ENCODE measurements around the gene EIF2S3B. TPM values are rescaled to one million over a fixed set of nuclear protein-coding genes. Genes with fewer than 3 reads are reported as not detected.
"Not testable (repeated sequence)": the region's sequence is repeated elsewhere in the genome, so short reads cannot be mapped to it uniquely, and the experiment has no call there.

EIF2S3B gene
- total RNA-seq, 1 experiment from 2014 or later, result 0.73 TPM

GRCh38 chr12:10466311-10466710, 39.4 kb upstream of the EIF2S3B start:
- Histone ChIP-seq H3K9me3 (peaks cover 7% of the 10 kb centered on the region), H3K27me3 (replicated peaks; ENCODE audit: control insufficient read depth, insufficient read depth, low read length) (no peaks in the 10 kb centered on the region), H3K36me3 (ENCODE audit: control insufficient read depth, insufficient read depth, low read length) (no peaks in the 10 kb centered on the region), H3K4me3 (ENCODE audit: low read depth, low read length) (no peak overlapping the region), H3K4me1 (no peaks in the 10 kb centered on the region)
- ChIA-PET CTCF (no interaction called here), POLR2A (no interaction called here)
- no peaks in the 10 kb centered on the region for H3K4me1 Mint-ChIP-seq (ENCODE audit: low read depth, unreplicated experiment)
- H3K9me3 Mint-ChIP-seq (ENCODE audit: unreplicated experiment), result no peaks in the 10 kb centered on the region
- no peak overlapping the region for H3K27ac Mint-ChIP-seq (ENCODE audit: unreplicated experiment)
- H3K4me3 Mint-ChIP-seq (ENCODE audit: unreplicated experiment), result no peak overlapping the region
- no peak for DNase-seq
- intact Hi-C loops (cut with micrococcal nuclease; ENCODE audit: unreplicated experiment), result no loop called here
- BruUV-seq (replicated peaks), result no TSS peak
- no peak for TF ChIP-seq CTCF (IDR thresholded peaks at IDR 0.05; ENCODE audit: insufficient read depth in 1 of 2, low read depth in 1 of 2, low read length in 1 of 2, severe bottlenecking in 1 of 2, unreplicated experiment in 1 of 2)
- H3K36me3 Mint-ChIP-seq (ENCODE audit: insufficient read depth, unreplicated experiment), result no peaks in the 10 kb centered on the region
- H3K27me3 Mint-ChIP-seq (ENCODE audit: insufficient read depth, unreplicated experiment), result peaks cover 23% of the 10 kb centered on the region

- intact Hi-C loops (cut with micrococcal nuclease; ENCODE audit: unreplicated experiment), result no loop called here
- ChIA-PET CTCF (no interaction called here), POLR2A (no interaction called here)
- Histone ChIP-seq H3K4me3 (ENCODE audit: low read depth, low read length) (no peak overlapping the region), H3K36me3 (ENCODE audit: control insufficient read depth, insufficient read depth, low read length) (no peaks in the 10 kb centered on the region), H3K9me3 (no peaks in the 10 kb centered on the region), H3K27me3 (replicated peaks; ENCODE audit: control insufficient read depth, insufficient read depth, low read length) (no peaks in the 10 kb centered on the region), H3K4me1 (no peaks in the 10 kb centered on the region)
- TF ChIP-seq CTCF (IDR thresholded peaks at IDR 0.05; ENCODE audit: insufficient read depth in 1 of 2, low read depth in 1 of 2, low read length in 1 of 2, severe bottlenecking in 1 of 2, unreplicated experiment in 1 of 2), result no peak
- DNase-seq, result no peak
- H3K4me1 Mint-ChIP-seq (ENCODE audit: low read depth, unreplicated experiment), result no peaks in the 10 kb centered on the region
- peaks cover 13% of the 10 kb centered on the region for H3K27me3 Mint-ChIP-seq (ENCODE audit: insufficient read depth, unreplicated experiment)
- H3K4me3 Mint-ChIP-seq (ENCODE audit: unreplicated experiment), result no peak overlapping the region
- H3K27ac Mint-ChIP-seq (ENCODE audit: unreplicated experiment), result no peak overlapping the region
- H3K9me3 Mint-ChIP-seq (ENCODE audit: unreplicated experiment), result no peaks in the 10 kb centered on the region
- no TSS peak for BruUV-seq (replicated peaks)
- H3K36me3 Mint-ChIP-seq (ENCODE audit: insufficient read depth, unreplicated experiment), result no peaks in the 10 kb centered on the region
Measured at GRCh38 chr12:10469701-10470100, 36.0 kb upstream of the EIF2S3B start.

GRCh38 chr12:10472808-10473207, 32.9 kb upstream of the EIF2S3B start:
- DNase-seq; H3K9me3 ChIP-seq; intact Hi-C loops (cut with micrococcal nuclease; ENCODE audit: unreplicated experiment); H3K36me3 Mint-ChIP-seq (ENCODE audit: insufficient read depth, unreplicated experiment); H3K4me3 ChIP-seq (ENCODE audit: low read depth, low read length); H3K4me3 Mint-ChIP-seq (ENCODE audit: unreplicated experiment); BruUV-seq (replicated peaks); H3K36me3 ChIP-seq (ENCODE audit: control insufficient read depth, insufficient read depth, low read length); CTCF ChIA-PET; H3K27me3 ChIP-seq (replicated peaks; ENCODE audit: control insufficient read depth, insufficient read depth, low read length); H3K4me1 ChIP-seq; H3K27me3 Mint-ChIP-seq (ENCODE audit: insufficient read depth, unreplicated experiment); H3K27ac Mint-ChIP-seq (ENCODE audit: unreplicated experiment); H3K9me3 Mint-ChIP-seq (ENCODE audit: unreplicated experiment); POLR2A ChIA-PET; H3K4me1 Mint-ChIP-seq (ENCODE audit: low read depth, unreplicated experiment): not testable (repeated sequence)

GRCh38 chr12:10481901-10482300, 23.8 kb upstream of the EIF2S3B start:
- POLR2A ChIA-PET; H3K4me1 ChIP-seq; H3K4me3 Mint-ChIP-seq (ENCODE audit: unreplicated experiment); intact Hi-C loops (cut with micrococcal nuclease; ENCODE audit: unreplicated experiment); H3K9me3 ChIP-seq; DNase-seq; H3K36me3 ChIP-seq (ENCODE audit: control insufficient read depth, insufficient read depth, low read length); H3K27me3 ChIP-seq (replicated peaks; ENCODE audit: control insufficient read depth, insufficient read depth, low read length); BruUV-seq (replicated peaks); H3K4me3 ChIP-seq (ENCODE audit: low read depth, low read length); H3K36me3 Mint-ChIP-seq (ENCODE audit: insufficient read depth, unreplicated experiment); CTCF ChIA-PET; H3K4me1 Mint-ChIP-seq (ENCODE audit: low read depth, unreplicated experiment); H3K9me3 Mint-ChIP-seq (ENCODE audit: unreplicated experiment); H3K27ac Mint-ChIP-seq (ENCODE audit: unreplicated experiment): not testable (repeated sequence)
- peaks cover 24% of the 10 kb centered on the region for H3K27me3 Mint-ChIP-seq (ENCODE audit: insufficient read depth, unreplicated experiment)

- Mint-ChIP-seq H3K9me3 (ENCODE audit: unreplicated experiment) (peaks cover 12% of the 10 kb centered on the region), H3K27me3 (ENCODE audit: insufficient read depth, unreplicated experiment) (peaks cover 16% of the 10 kb centered on the region)
- H3K4me1 Mint-ChIP-seq (ENCODE audit: low read depth, unreplicated experiment); POLR2A ChIA-PET; H3K27ac Mint-ChIP-seq (ENCODE audit: unreplicated experiment); CTCF ChIA-PET; intact Hi-C loops (cut with micrococcal nuclease; ENCODE audit: unreplicated experiment); H3K4me1 ChIP-seq; H3K27me3 ChIP-seq (replicated peaks; ENCODE audit: control insufficient read depth, insufficient read depth, low read length); DNase-seq; H3K4me3 Mint-ChIP-seq (ENCODE audit: unreplicated experiment); BruUV-seq (replicated peaks); H3K36me3 ChIP-seq (ENCODE audit: control insufficient read depth, insufficient read depth, low read length); H3K4me3 ChIP-seq (ENCODE audit: low read depth, low read length); H3K9me3 ChIP-seq; H3K36me3 Mint-ChIP-seq (ENCODE audit: insufficient read depth, unreplicated experiment): not testable (repeated sequence)
Measured at GRCh38 chr12:10487328-10487727, 18.4 kb upstream of the EIF2S3B start.
